ENCODE measurements around the gene DHRS9.

DNA sequence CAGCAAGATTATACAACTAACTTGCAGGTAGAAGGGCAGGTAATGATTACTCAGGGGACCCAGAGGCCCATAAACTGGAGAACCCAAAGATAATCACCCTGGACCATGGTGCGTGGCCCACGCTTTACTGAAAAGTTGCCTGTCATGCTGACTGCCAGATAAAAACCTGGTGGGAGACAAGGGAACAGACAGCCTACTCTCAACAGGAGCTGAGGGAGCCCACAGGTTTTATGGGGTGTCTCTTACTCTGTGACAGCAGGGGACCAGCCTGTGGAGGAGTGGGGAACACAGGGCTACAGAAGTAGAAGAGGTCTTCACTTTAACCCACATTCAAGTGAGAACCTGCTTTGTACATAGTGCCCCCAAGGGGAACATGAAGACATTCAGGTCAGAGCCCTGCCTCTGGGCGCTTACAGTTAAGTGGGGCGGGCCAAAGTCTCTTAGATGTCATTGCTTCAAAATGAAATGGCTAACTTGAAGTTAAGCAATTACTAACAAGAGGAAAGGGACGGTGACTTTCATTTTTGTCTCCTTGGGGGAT lies 60.4 kb downstream of the DHRS9 start:
- TF ChIP-seq POLR2A (IDR thresholded peaks at IDR 0.05), result no peak
- TF ChIP-seq, protein P1, sequence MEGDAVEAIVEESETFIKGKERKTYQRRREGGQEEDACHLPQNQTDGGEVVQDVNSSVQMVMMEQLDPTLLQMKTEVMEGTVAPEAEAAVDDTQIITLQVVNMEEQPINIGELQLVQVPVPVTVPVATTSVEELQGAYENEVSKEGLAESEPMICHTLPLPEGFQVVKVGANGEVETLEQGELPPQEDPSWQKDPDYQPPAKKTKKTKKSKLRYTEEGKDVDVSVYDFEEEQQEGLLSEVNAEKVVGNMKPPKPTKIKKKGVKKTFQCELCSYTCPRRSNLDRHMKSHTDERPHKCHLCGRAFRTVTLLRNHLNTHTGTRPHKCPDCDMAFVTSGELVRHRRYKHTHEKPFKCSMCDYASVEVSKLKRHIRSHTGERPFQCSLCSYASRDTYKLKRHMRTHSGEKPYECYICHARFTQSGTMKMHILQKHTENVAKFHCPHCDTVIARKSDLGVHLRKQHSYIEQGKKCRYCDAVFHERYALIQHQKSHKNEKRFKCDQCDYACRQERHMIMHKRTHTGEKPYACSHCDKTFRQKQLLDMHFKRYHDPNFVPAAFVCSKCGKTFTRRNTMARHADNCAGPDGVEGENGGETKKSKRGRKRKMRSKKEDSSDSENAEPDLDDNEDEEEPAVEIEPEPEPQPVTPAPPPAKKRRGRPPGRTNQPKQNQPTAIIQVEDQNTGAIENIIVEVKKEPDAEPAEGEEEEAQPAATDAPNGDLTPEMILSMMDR (IDR thresholded peaks at IDR 0.05), result no peak
- TF ChIP-seq EP300 (IDR thresholded peaks at IDR 0.05), result no peak
- no peak for TF ChIP-seq POLR2AphosphoS5 (IDR thresholded peaks at IDR 0.05)
